ENCODE data around the gene MSANTD2. TPM values are rescaled to one million over a fixed set of nuclear protein-coding genes. Genes with fewer than 3 reads are reported as not detected.

MSANTD2 gene
- total and polyA plus RNA-seq, 4 donors: 1.6 to 7.7 (median 2.3) TPM

DNA sequence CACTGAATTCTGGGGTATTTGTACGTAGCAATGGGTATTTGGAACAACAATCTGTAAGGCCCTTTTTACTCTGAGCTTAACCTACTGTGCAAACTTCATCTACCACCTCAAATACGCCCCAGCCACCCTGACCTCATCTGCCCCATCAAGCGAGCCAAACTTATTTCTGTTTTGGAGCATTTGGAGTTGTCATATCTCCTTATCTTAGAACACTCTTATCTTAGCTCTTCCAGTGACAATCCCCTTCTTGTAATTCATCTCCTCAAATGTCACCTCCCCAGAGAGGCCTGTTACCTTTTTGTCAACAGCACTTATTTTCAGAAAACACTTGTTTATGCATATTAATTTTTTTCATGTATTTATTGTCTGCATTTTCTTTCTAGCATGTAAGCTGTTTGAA, 4.7 kb upstream of the MSANTD2 start:
- H3K4me3 ChIP-seq (ENCODE audit: low read depth in 1 of 3, low read length in 3 of 3): no peak overlapping the region
- H3K4me1 ChIP-seq (ENCODE audit: control insufficient read depth in 4 of 4, insufficient read depth in 4 of 4, low read length in 3 of 4): peaks cover 0 to 5% (median 4%) of the 10 kb centered on the region in 4 donors
- H3K9me3 ChIP-seq (ENCODE audit: control insufficient read depth in 4 of 4, low read length in 3 of 4): no peaks in the 10 kb centered on the region
- no peak overlapping the region for H3K27ac ChIP-seq (ENCODE audit: low read depth in 1 of 2, low read length in 2 of 2)
- 94% methylated on average over 3 of the region's 3 CpGs for WGBS
- TF ChIP-seq YY1 (IDR thresholded peaks at IDR 0.05) (no peak), HNF4G (IDR thresholded peaks at IDR 0.05) (no peak), GABPA (IDR thresholded peaks at IDR 0.05 in 1 of 2, conservative IDR thresholded peaks at IDR 0.05 in 1 of 2) (no peak), JUND (IDR thresholded peaks at IDR 0.05) (no peak), FOXA2 (IDR thresholded peaks at IDR 0.05) (no peak), SP1 (IDR thresholded peaks at IDR 0.05) (no peak), RXRA (IDR thresholded peaks at IDR 0.05) (no peak), NR2F2 (IDR thresholded peaks at IDR 0.05) (no peak), EGR1 (IDR thresholded peaks at IDR 0.05; ENCODE audit: low read depth in 2 of 2) (no peak), TAF1 (conservative IDR thresholded peaks at IDR 0.05) (no peak), FOXA1 (IDR thresholded peaks at IDR 0.05) (no peak), HNF4A (conservative IDR thresholded peaks at IDR 0.05) (no peak), RAD21 (IDR thresholded peaks at IDR 0.05) (no peak)
- TF ChIP-seq, protein P1, sequence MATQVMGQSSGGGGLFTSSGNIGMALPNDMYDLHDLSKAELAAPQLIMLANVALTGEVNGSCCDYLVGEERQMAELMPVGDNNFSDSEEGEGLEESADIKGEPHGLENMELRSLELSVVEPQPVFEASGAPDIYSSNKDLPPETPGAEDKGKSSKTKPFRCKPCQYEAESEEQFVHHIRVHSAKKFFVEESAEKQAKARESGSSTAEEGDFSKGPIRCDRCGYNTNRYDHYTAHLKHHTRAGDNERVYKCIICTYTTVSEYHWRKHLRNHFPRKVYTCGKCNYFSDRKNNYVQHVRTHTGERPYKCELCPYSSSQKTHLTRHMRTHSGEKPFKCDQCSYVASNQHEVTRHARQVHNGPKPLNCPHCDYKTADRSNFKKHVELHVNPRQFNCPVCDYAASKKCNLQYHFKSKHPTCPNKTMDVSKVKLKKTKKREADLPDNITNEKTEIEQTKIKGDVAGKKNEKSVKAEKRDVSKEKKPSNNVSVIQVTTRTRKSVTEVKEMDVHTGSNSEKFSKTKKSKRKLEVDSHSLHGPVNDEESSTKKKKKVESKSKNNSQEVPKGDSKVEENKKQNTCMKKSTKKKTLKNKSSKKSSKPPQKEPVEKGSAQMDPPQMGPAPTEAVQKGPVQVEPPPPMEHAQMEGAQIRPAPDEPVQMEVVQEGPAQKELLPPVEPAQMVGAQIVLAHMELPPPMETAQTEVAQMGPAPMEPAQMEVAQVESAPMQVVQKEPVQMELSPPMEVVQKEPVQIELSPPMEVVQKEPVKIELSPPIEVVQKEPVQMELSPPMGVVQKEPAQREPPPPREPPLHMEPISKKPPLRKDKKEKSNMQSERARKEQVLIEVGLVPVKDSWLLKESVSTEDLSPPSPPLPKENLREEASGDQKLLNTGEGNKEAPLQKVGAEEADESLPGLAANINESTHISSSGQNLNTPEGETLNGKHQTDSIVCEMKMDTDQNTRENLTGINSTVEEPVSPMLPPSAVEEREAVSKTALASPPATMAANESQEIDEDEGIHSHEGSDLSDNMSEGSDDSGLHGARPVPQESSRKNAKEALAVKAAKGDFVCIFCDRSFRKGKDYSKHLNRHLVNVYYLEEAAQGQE (IDR thresholded peaks at IDR 0.05): no peak
- TF ChIP-seq, protein P2, sequence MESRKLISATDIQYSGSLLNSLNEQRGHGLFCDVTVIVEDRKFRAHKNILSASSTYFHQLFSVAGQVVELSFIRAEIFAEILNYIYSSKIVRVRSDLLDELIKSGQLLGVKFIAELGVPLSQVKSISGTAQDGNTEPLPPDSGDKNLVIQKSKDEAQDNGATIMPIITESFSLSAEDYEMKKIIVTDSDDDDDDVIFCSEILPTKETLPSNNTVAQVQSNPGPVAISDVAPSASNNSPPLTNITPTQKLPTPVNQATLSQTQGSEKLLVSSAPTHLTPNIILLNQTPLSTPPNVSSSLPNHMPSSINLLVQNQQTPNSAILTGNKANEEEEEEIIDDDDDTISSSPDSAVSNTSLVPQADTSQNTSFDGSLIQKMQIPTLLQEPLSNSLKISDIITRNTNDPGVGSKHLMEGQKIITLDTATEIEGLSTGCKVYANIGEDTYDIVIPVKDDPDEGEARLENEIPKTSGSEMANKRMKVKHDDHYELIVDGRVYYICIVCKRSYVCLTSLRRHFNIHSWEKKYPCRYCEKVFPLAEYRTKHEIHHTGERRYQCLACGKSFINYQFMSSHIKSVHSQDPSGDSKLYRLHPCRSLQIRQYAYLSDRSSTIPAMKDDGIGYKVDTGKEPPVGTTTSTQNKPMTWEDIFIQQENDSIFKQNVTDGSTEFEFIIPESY (IDR thresholded peaks at IDR 0.05): no peak
- TF ChIP-seq, protein P3, sequence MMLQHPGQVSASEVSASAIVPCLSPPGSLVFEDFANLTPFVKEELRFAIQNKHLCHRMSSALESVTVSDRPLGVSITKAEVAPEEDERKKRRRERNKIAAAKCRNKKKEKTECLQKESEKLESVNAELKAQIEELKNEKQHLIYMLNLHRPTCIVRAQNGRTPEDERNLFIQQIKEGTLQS (IDR thresholded peaks at IDR 0.05): no peak
- TF ChIP-seq, protein P4, sequence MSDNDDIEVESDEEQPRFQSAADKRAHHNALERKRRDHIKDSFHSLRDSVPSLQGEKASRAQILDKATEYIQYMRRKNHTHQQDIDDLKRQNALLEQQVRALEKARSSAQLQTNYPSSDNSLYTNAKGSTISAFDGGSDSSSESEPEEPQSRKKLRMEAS (IDR thresholded peaks at IDR 0.05): no peak
- TF ChIP-seq, protein P5, sequence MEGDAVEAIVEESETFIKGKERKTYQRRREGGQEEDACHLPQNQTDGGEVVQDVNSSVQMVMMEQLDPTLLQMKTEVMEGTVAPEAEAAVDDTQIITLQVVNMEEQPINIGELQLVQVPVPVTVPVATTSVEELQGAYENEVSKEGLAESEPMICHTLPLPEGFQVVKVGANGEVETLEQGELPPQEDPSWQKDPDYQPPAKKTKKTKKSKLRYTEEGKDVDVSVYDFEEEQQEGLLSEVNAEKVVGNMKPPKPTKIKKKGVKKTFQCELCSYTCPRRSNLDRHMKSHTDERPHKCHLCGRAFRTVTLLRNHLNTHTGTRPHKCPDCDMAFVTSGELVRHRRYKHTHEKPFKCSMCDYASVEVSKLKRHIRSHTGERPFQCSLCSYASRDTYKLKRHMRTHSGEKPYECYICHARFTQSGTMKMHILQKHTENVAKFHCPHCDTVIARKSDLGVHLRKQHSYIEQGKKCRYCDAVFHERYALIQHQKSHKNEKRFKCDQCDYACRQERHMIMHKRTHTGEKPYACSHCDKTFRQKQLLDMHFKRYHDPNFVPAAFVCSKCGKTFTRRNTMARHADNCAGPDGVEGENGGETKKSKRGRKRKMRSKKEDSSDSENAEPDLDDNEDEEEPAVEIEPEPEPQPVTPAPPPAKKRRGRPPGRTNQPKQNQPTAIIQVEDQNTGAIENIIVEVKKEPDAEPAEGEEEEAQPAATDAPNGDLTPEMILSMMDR (IDR thresholded peaks at IDR 0.05; ENCODE audit: low read depth, low read length, missing input control): no peak
- peaks cover 0 to 5% (median 1%) of the 10 kb centered on the region in 4 donors for H3K36me3 ChIP-seq (ENCODE audit: control insufficient read depth in 4 of 4, insufficient read depth in 3 of 4, low read depth in 1 of 4, low read length in 3 of 4)
- H3K9ac ChIP-seq (ENCODE audit: low read depth in 1 of 2, low read length in 2 of 2): no peak overlapping the region
- DNase-seq (ENCODE audit: low spot score): no peak
- no peaks in the 10 kb centered on the region for H3K27me3 ChIP-seq (ENCODE audit: control insufficient read depth in 4 of 4, insufficient read depth in 4 of 4, low read length in 3 of 4)

Data from liver (tissue), 9 donors.